Measurements from ENCODE around the gene ARHGAP24. TPM values are rescaled to one million over a fixed set of nuclear protein-coding genes. Genes with fewer than 3 reads are reported as not detected.

Gene ARHGAP24
- total RNA-seq, 2 donors from 2014 or later = 4.2 to 5.2 TPM

- no peak for TF ChIP-seq CTCF (IDR thresholded peaks at IDR 0.05)
These were observed 258.8 kb downstream of the ARHGAP24 start for GRCh38 chr4:85733798-85734197.

DNA sequence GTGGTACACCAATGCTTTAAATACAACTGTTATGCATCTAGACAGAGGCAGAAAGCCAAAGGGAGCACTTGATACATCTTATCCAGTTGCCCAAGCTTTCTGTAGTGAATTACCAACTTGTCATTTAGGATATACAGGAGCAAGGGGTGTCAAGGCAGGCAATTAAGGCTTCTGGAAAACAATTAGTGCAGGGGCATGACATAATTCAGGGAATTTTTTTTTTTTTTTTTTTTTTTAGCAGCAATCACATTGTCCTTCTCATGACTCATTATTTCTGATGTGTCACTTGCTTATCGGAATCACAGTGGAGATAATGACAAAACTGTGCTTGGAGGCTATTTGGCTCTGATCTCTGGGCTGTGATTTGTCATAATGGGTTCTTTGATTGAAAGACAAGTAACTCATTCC is 259.5 kb downstream of the ARHGAP24 start:
- intact Hi-C loops (cut with DNase I) = no loop called here
- no peak for DNase-seq
- H3K4me1 ChIP-seq = no peaks in the 10 kb centered on the region
- H3K36me3 ChIP-seq = no peaks in the 10 kb centered on the region
- no peaks in the 10 kb centered on the region for H3K9me3 ChIP-seq
- H3K9ac ChIP-seq (ENCODE audit: low read depth in 2 of 2, low read length in 2 of 2) = no peak overlapping the region
- no peak overlapping the region for H3K4me3 ChIP-seq
- no peaks in the 10 kb centered on the region for H3K27me3 ChIP-seq
- TF ChIP-seq CTCF (IDR thresholded peaks at IDR 0.05) = no peak
- no peak overlapping the region for H3K27ac ChIP-seq

More at GRCh38 chr4:85733798-85734197, 258.8 kb downstream of the ARHGAP24 start:
- H3K4me1 ChIP-seq = no peaks in the 10 kb centered on the region
- no peak for DNase-seq
- H3K36me3 ChIP-seq = no peaks in the 10 kb centered on the region
- intact Hi-C loops (cut with DNase I) = no loop called here
- no peaks in the 10 kb centered on the region for H3K9me3 ChIP-seq
- H3K27me3 ChIP-seq = no peaks in the 10 kb centered on the region
- no peak overlapping the region for H3K9ac ChIP-seq (ENCODE audit: low read depth in 2 of 2, low read length in 2 of 2)
- no peak overlapping the region for H3K4me3 ChIP-seq
- H3K27ac ChIP-seq = no peak overlapping the region

DNA sequence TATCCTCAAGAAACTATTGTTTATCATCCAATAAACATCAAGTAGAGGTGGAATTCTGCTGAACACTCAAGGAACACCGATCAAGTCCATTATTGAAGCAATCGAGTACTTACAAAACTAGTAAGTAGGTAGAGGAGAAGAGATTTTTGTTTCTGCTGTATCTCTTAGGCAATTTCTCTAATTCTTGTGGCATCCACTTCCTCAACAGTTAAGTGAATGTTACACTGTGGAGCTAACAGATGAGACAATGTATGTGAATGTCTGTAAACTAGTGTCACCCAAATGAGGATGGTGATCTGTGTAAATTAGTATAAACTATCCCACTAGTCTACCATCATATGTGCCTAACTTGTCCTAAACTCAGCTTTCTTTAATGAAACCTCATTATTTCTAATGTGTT is 261.6 kb downstream of the ARHGAP24 start:
- H3K9me3 ChIP-seq = no peaks in the 10 kb centered on the region
- no peaks in the 10 kb centered on the region for H3K27me3 ChIP-seq
- TF ChIP-seq CTCF (IDR thresholded peaks at IDR 0.05) = no peak
- no peaks in the 10 kb centered on the region for H3K4me1 ChIP-seq
- no peaks in the 10 kb centered on the region for H3K36me3 ChIP-seq
- DNase-seq = no peak
- no peak overlapping the region for H3K27ac ChIP-seq
- H3K4me3 ChIP-seq = no peak overlapping the region
- H3K9ac ChIP-seq (ENCODE audit: low read depth in 2 of 2, low read length in 2 of 2) = no peak overlapping the region
- intact Hi-C loops (cut with DNase I) = no loop called here

- no peak for TF ChIP-seq CTCF (IDR thresholded peaks at IDR 0.05)
- Histone ChIP-seq H3K4me1 (no peaks in the 10 kb centered on the region), H3K36me3 (no peaks in the 10 kb centered on the region), H3K9me3 (no peaks in the 10 kb centered on the region), H3K27ac (no peak overlapping the region), H3K9ac (ENCODE audit: low read depth in 2 of 2, low read length in 2 of 2) (no peak overlapping the region), H3K4me3 (no peak overlapping the region), H3K27me3 (no peaks in the 10 kb centered on the region)
- intact Hi-C loops (cut with DNase I) = no loop called here
- no peak for DNase-seq
These were observed 262.3 kb downstream of the ARHGAP24 start for GRCh38 chr4:85737254-85737653.

DNA sequence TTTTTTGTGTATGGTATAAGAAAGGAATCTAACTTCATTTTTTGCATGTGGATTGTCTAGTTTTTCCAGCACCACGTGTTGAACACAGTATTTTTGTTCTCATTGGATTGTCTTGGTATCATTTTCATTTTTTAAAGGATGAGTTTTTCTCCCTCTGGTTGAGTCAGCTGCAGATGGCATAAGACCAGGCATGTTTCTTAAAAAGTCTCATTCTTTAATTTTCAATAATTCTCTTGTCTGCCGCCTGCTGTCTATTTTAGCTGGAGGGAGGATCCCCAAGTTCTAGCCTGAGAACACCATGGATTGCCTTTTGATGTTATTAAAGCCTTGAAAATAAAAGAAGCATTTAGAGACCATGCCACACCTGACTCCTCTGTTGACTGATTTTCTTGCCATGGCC is 263.8 kb downstream of the ARHGAP24 start:
- H3K9me3 ChIP-seq = no peaks in the 10 kb centered on the region
- no peaks in the 10 kb centered on the region for H3K27me3 ChIP-seq
- H3K9ac ChIP-seq (ENCODE audit: low read depth in 2 of 2, low read length in 2 of 2) = no peak overlapping the region
- no peaks in the 10 kb centered on the region for H3K4me1 ChIP-seq
- DNase-seq = no peak
- H3K27ac ChIP-seq = no peak overlapping the region
- no peaks in the 10 kb centered on the region for H3K36me3 ChIP-seq
- TF ChIP-seq CTCF (IDR thresholded peaks at IDR 0.05) = no peak
- H3K4me3 ChIP-seq = no peak overlapping the region
- intact Hi-C loops (cut with DNase I) = no loop called here

GRCh38 chr4:85740431-85740861 is 265.5 kb downstream of the ARHGAP24 start:
- intact Hi-C loops (cut with DNase I) = no loop called here
- H3K9ac ChIP-seq (ENCODE audit: low read depth in 2 of 2, low read length in 2 of 2) = no peak overlapping the region
- DNase-seq = no peak
- no peaks in the 10 kb centered on the region for H3K9me3 ChIP-seq
- H3K27ac ChIP-seq = no peak overlapping the region
- H3K36me3 ChIP-seq = no peaks in the 10 kb centered on the region
- H3K27me3 ChIP-seq = no peaks in the 10 kb centered on the region
- no peak overlapping the region for H3K4me3 ChIP-seq
- TF ChIP-seq CTCF (IDR thresholded peaks at IDR 0.05) = no peak
- no peaks in the 10 kb centered on the region for H3K4me1 ChIP-seq

Measured in colonic mucosa (tissue), 4 donors.